ENCODE measurements around the gene SOX9. TPM values are rescaled to one million over a fixed set of nuclear protein-coding genes. Genes with fewer than 3 reads are reported as not detected.

SOX9 gene
- total RNA-seq, 1 experiment from 2014 or later, result 1.3 TPM

GRCh38 chr17:72104863-72105234 is 16.0 kb upstream of the SOX9 start:
- H3K18ac ChIP-seq (ENCODE audit: insufficient read length, low read depth, low read length), result no peak overlapping the region
- no peak overlapping the region for H3K27ac ChIP-seq (ENCODE audit: insufficient read length, low read depth, low read length)
- no peaks in the 10 kb centered on the region for H3K79me2 ChIP-seq (ENCODE audit: insufficient read depth, low read length)
- no peak overlapping the region for H2BK15ac ChIP-seq (ENCODE audit: low read depth, low read length)
- no peaks in the 10 kb centered on the region for H3K79me1 ChIP-seq (ENCODE audit: insufficient read depth, low read depth, low read length, poor library complexity, severe bottlenecking)
- TF ChIP-seq CTCF (conservative IDR thresholded peaks at IDR 0.05), result no peak
- peaks cover 19% of the 10 kb centered on the region for H3K27me3 Mint-ChIP-seq (ENCODE audit: low read depth)
- no peak overlapping the region for H2BK12ac ChIP-seq (ENCODE audit: insufficient read length, low read depth, low read length)
- no peak overlapping the region for H2BK20ac ChIP-seq (ENCODE audit: low read depth, low read length, poor library complexity, severe bottlenecking)
- H3K27me3 ChIP-seq (ENCODE audit: insufficient read depth, low read length), result no peaks in the 10 kb centered on the region; the same call in 1 of the 2 replicates
- peaks cover 18% of the 10 kb centered on the region; the same call in 1 of the 2 replicates for H3K4me1 ChIP-seq (ENCODE audit: insufficient read depth, low read length)
- no peaks in the 10 kb centered on the region for H3K36me3 Mint-ChIP-seq (ENCODE audit: insufficient read depth in 1 of 3, low read depth in 3 of 3)
- H4K91ac ChIP-seq (ENCODE audit: insufficient read length, low read depth, low read length), result no peak overlapping the region
- no peak overlapping the region for H2BK120ac ChIP-seq (ENCODE audit: low read depth, low read length, poor library complexity, severe bottlenecking)
- no peak overlapping the region for H2BK5ac ChIP-seq (ENCODE audit: insufficient read length, low read length)
- H2AFZ ChIP-seq (ENCODE audit: low read length), result no peak overlapping the region
- no CpG with 5 or more reads among the region's 6 CpGs for WGBS (ENCODE audit: extremely low coverage, insufficient read length, low lambda C conversion rate)
- no peak overlapping the region for H3T11ph ChIP-seq (ENCODE audit: low read length)
- no peaks in the 10 kb centered on the region for H4K20me1 ChIP-seq (ENCODE audit: control insufficient read depth, insufficient read depth, insufficient read length)
- H3K14ac ChIP-seq (ENCODE audit: insufficient read depth, low read length), result no peak overlapping the region
- no peaks in the 10 kb centered on the region for H3K23me2 ChIP-seq (ENCODE audit: insufficient read length, low read depth, low read length, poor library complexity, severe bottlenecking)
- H3K23ac ChIP-seq (ENCODE audit: insufficient read length, low read depth, low read length), result no peak overlapping the region
- H3K9ac ChIP-seq (ENCODE audit: extremely low read depth, insufficient read length, low read length), result no peak overlapping the region
- no peaks in the 10 kb centered on the region; a peak in 1 of 5 replicates for H3K9me3 Mint-ChIP-seq
- H3K4me3 Mint-ChIP-seq, result no peak overlapping the region
- H3K4me1 Mint-ChIP-seq, result peaks cover 45 to 49% of the 10 kb centered on the region in 2 experiments
- H4K5ac ChIP-seq (ENCODE audit: insufficient read length, low read depth, low read length), result no peak overlapping the region
- H2AK5ac ChIP-seq (ENCODE audit: insufficient read length, low read length), result no peak overlapping the region
- no peak for DNase-seq
- peak overlapping the region in 2 of 3 experiments; percentile 4 to 19; a peak in 2 of 7 replicates for H3K27ac Mint-ChIP-seq
- no peaks in the 10 kb centered on the region for H3K9me3 ChIP-seq (ENCODE audit: control insufficient read depth, low read depth, low read length)
- H3K56ac ChIP-seq (ENCODE audit: insufficient read length, low read depth, low read length), result no peak overlapping the region
- no peak overlapping the region for H3K4ac ChIP-seq (ENCODE audit: low read depth, low read length)
- no peak overlapping the region for H4K8ac ChIP-seq (replicated peaks; ENCODE audit: insufficient read length, low read depth, low read length)
- H3K4me2 ChIP-seq (ENCODE audit: insufficient read depth, insufficient read length, low read length), result no peak overlapping the region
